SK-N-MC (cell line): ENCODE measurements around the gene TMEM232.

Experiments used
- EZH2 ChIP-seq: fragments of 200-600 bp; sonication (generic); IDR thresholded peaks from one replicate; pipeline ENCODE4 v1.6.1; 2017; ENCODE audit warnings: antibody characterized with exemption
- POLR2AphosphoS5 ChIP-seq: IDR thresholded peaks from 2 replicates; pipeline ENCODE4 v1.6.1; 2012; ENCODE audit warnings: mild to moderate bottlenecking, low read depth, low read length, borderline replicate concordance

GRCh38 chr5:110726249-110727024 is at the start of gene TMEM232:
- TF ChIP-seq EZH2: no peak
- TF ChIP-seq POLR2AphosphoS5: no peak
